ENCODE results near the gene SV2C. TPM values are rescaled to one million over a fixed set of nuclear protein-coding genes. Genes with fewer than 3 reads are reported as not detected.

Gene SV2C
- polyA plus RNA-seq, 3 donors: 0.01 to 0.02 TPM; not detected in 1

DNA sequence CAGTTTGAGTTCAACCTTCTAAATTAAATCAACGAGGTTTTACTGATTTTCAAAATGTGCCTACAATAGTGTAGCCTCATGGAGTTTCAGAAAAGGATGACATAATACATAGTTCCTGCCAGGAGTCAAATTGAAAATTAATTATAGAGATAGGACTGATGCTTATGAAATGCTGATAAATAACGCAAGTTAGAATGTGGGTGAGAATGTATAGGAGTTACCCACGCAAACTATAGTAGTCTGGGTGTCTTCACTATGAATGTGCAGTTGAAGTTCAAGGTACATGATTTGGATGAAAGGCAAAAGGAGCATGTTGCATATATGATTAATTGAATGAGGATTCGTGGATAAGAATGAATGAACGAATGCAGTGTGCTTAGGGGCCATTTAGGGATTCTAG lies 95.7 kb downstream of the SV2C start:
- DNase-seq: no peak
- Mint-ChIP-seq H3K36me3 (peaks cover 4 to 6% of the 10 kb centered on the region in 2 donors), H3K4me3 (no peak overlapping the region), H3K27ac (no peak overlapping the region), H3K9me3 (peaks cover 0 to 16% (median 6%) of the 10 kb centered on the region in 7 donors), H3K4me1 (peaks cover 33% of the 10 kb centered on the region), H3K27me3 (ENCODE audit: low read depth in 3 of 3) (peaks cover 0 to 2% (median 0%) of the 10 kb centered on the region in 3 donors)
- H3K79me2 ChIP-seq (ENCODE audit: insufficient read depth, low read length): no peaks in the 10 kb centered on the region
- peaks cover 58 to 60% of the 10 kb centered on the region in 2 donors for H3K4me1 ChIP-seq (ENCODE audit: control insufficient read depth in 1 of 2, insufficient read depth in 2 of 2, low read length in 2 of 2)
- no peak overlapping the region for H3K27ac ChIP-seq (ENCODE audit: low read depth in 1 of 2, low read length in 2 of 2)
- no peak overlapping the region for H3K4me2 ChIP-seq (replicated peaks; ENCODE audit: extremely low read depth, low read length, poor library complexity, severe bottlenecking)
- peaks cover 4% of the 10 kb centered on the region in 2 donors for H3K9me3 ChIP-seq (replicated peaks in 1 of 2; ENCODE audit: control insufficient read depth in 1 of 2, insufficient read depth in 1 of 2, low read length in 2 of 2)
- H2AFZ ChIP-seq (ENCODE audit: insufficient read depth, low read depth, low read length, poor library complexity, severe bottlenecking): no peak overlapping the region
- TF ChIP-seq, protein P1, sequence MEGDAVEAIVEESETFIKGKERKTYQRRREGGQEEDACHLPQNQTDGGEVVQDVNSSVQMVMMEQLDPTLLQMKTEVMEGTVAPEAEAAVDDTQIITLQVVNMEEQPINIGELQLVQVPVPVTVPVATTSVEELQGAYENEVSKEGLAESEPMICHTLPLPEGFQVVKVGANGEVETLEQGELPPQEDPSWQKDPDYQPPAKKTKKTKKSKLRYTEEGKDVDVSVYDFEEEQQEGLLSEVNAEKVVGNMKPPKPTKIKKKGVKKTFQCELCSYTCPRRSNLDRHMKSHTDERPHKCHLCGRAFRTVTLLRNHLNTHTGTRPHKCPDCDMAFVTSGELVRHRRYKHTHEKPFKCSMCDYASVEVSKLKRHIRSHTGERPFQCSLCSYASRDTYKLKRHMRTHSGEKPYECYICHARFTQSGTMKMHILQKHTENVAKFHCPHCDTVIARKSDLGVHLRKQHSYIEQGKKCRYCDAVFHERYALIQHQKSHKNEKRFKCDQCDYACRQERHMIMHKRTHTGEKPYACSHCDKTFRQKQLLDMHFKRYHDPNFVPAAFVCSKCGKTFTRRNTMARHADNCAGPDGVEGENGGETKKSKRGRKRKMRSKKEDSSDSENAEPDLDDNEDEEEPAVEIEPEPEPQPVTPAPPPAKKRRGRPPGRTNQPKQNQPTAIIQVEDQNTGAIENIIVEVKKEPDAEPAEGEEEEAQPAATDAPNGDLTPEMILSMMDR (IDR thresholded peaks at IDR 0.05): no peak
- no peaks in the 10 kb centered on the region for H3K36me3 ChIP-seq (replicated peaks in 1 of 2; ENCODE audit: control insufficient read depth in 1 of 2, insufficient read depth in 2 of 2, low read length in 2 of 2)
- 75% methylated on average over 4 of the region's 5 CpGs for WGBS (ENCODE audit: insufficient coverage)
- intact Hi-C loops (cut with micrococcal nuclease): no loop called here
- no peak overlapping the region for H3K9ac ChIP-seq (ENCODE audit: insufficient read depth, low read length, poor library complexity, severe bottlenecking)
- no peaks in the 10 kb centered on the region for H4K20me1 ChIP-seq (ENCODE audit: insufficient read depth, low read length)
- H3K27me3 ChIP-seq (ENCODE audit: control insufficient read depth in 2 of 2, insufficient read depth in 2 of 2, low read length in 2 of 2): no peaks in the 10 kb centered on the region
- H3K4me3 ChIP-seq (replicated peaks in 1 of 3; ENCODE audit: low read depth in 2 of 3, low read length in 3 of 3): no peak overlapping the region

DNA sequence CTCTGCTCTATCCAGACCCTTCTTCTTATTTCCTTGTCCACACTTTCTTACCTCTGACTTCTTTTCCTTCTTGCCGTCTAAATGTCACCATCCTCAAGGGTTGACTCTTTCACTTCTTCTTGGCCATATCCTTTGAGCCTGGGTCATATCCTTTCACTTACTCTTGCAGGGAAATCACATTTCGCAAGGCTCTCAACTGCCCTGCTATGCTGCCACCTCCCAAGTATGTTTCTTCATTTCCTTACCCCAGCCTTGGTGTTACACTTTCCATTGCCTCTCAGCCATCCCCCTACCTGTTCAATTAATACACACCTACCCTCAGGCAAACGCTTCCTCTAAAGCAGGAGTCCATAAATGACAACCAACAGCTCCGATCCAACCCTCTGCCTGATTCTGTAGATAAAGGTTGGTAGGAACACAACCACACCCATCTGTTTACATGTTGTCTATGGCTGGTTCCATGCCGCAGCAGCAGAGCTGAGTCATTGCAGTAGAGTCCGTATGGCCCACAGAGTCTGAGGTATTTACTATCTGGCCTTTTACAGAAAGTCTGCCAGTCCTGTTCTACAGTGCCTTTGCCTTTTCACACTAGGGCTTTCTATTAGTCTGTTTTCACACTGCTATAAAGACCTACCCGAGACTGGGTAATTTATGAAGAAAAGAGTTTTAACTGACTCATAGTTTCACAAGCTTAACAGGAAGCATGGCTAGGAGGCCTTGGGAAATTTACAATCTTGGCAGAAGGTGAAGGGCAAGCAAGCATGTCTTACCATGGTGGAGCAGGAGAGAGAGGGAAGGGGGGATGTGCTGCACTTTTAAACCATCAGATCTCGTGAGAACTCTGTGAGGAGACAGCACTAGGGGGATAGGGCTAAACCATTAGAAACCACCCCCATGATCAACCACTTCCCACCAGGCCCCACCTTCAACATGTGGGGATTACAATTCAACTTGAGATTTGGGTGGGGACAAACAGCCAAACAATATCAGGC lies 97.9 kb downstream of the SV2C start:
- H3K4me1 Mint-ChIP-seq: peaks cover 19% of the 10 kb centered on the region
- Histone ChIP-seq H3K79me2 (ENCODE audit: insufficient read depth, low read length) (no peaks in the 10 kb centered on the region), H2AFZ (ENCODE audit: insufficient read depth, low read depth, low read length, poor library complexity, severe bottlenecking) (peak overlapping the region; percentile 59), H4K20me1 (ENCODE audit: insufficient read depth, low read length) (no peaks in the 10 kb centered on the region), H3K9ac (ENCODE audit: insufficient read depth, low read length, poor library complexity, severe bottlenecking) (peak overlapping the region; percentile 42), H3K4me3 (replicated peaks in 1 of 3; ENCODE audit: low read depth in 2 of 3, low read length in 3 of 3) (peak overlapping the region; percentile 0 to 56 (median 12)), H3K27ac (ENCODE audit: low read depth in 1 of 2, low read length in 2 of 2) (peak overlapping the region; percentile 80 to 87), H3K4me2 (replicated peaks; ENCODE audit: extremely low read depth, low read length, poor library complexity, severe bottlenecking) (peak overlapping the region; percentile 66), H3K9me3 (replicated peaks in 1 of 2; ENCODE audit: control insufficient read depth in 1 of 2, insufficient read depth in 1 of 2, low read length in 2 of 2) (peaks cover 15 to 19% of the 10 kb centered on the region in 2 donors), H3K36me3 (replicated peaks in 1 of 2; ENCODE audit: control insufficient read depth in 1 of 2, insufficient read depth in 2 of 2, low read length in 2 of 2) (no peaks in the 10 kb centered on the region), H3K4me1 (ENCODE audit: control insufficient read depth in 1 of 2, insufficient read depth in 2 of 2, low read length in 2 of 2) (peaks cover 46 to 50% of the 10 kb centered on the region in 2 donors), H3K27me3 (ENCODE audit: control insufficient read depth in 2 of 2, insufficient read depth in 2 of 2, low read length in 2 of 2) (no peaks in the 10 kb centered on the region)
- H3K36me3 Mint-ChIP-seq: peaks cover 11 to 12% of the 10 kb centered on the region in 2 donors
- H3K27ac Mint-ChIP-seq: no peak overlapping the region
- peaks cover 16 to 33% (median 19%) of the 10 kb centered on the region in 7 donors for H3K9me3 Mint-ChIP-seq
- 12% methylated on average over 5 of the region's 8 CpGs for WGBS (ENCODE audit: insufficient coverage)
- H3K27me3 Mint-ChIP-seq (ENCODE audit: low read depth in 3 of 3): peaks cover 0 to 2% (median 0%) of the 10 kb centered on the region in 3 donors
- TF ChIP-seq, protein P1 (IDR thresholded peaks at IDR 0.05): no peak
- DNase-seq: peak; percentile 66 to 77 (median 74)
- intact Hi-C loops (cut with micrococcal nuclease): no loop called here
- H3K4me3 Mint-ChIP-seq: no peak overlapping the region

Measured in CD14-positive monocyte (primary cell).